Activated naive CD8-positive, alpha-beta T cell treated with anti-CD3 and anti-CD28 coated beads, Interleukin-2, amount 10 ng/mL, durations not matched to agents 7 days and 5 days (primary cell): ENCODE results near the gene AK8. TPM values are rescaled to one million over a fixed set of nuclear protein-coding genes. Genes with fewer than 3 reads are reported as not detected.

Experiments
- ATAC-seq: fragments of 150-1000 bp; cut with Tn5 transposase; one replicate; pipeline ENCODE4 v1.10.0; 2021; ENCODE audit warnings: low read depth, moderate library complexity
- POLR2A ChIA-PET: fragments of 350-600 bp; sonication (Branson Sonifier 250); formaldehyde crosslinking; loops from one replicate; lab custom pipeline; 2021; ENCODE audit warnings: antibody characterized with exemption; lab: Charles Lee
- DNase-seq: peaks from one replicate; pipeline ENCODE4 v3.0.0; 2021
- H3K27ac Mint-ChIP-seq: one replicate; pipeline ENCODE4 v1.8.0; 2022; ENCODE audit warnings: mild to moderate bottlenecking, mixed read lengths
- H3K27me3 Mint-ChIP-seq: one replicate; pipeline ENCODE4 v1.8.0; 2022; ENCODE audit warnings: mild to moderate bottlenecking, moderate library complexity, mixed read lengths
- H3K36me3 Mint-ChIP-seq: one replicate; pipeline ENCODE4 v1.8.0; 2021; ENCODE audit warnings: mild to moderate bottlenecking, mixed read lengths
- H3K4me1 Mint-ChIP-seq: one replicate; pipeline ENCODE4 v1.8.0; 2021; ENCODE audit warnings: mixed read lengths
- H3K4me3 Mint-ChIP-seq: one replicate; pipeline ENCODE4 v1.8.0; 2022; ENCODE audit warnings: mild to moderate bottlenecking, moderate library complexity, mixed read lengths
- H3K9me3 Mint-ChIP-seq: one replicate; pipeline ENCODE4 v1.8.0; 2021; ENCODE audit warnings: mixed read lengths
- total RNA-seq, 2 experiments: library from RNA; stranded (reverse); gene quantifications; one replicate each; pipeline ENCODE4 v1.2.3, GENCODE V29; 2021

Gene AK8
- total RNA-seq, 2 experiments from 2014 or later: 0.30 TPM; not detected in 1

GRCh38 chr9:132698989-132699388 lies 179.1 kb downstream of the AK8 start:
- Mint-ChIP-seq H3K36me3 (peaks cover 4% of the 10 kb centered on the region), H3K27me3 (peaks cover 11% of the 10 kb centered on the region), H3K4me1 (peaks cover 5% of the 10 kb centered on the region), H3K9me3 (peaks cover 30% of the 10 kb centered on the region), H3K27ac (no peak overlapping the region), H3K4me3 (no peak overlapping the region)
- ATAC-seq (no peak), DNase-seq (no peak)
- POLR2A ChIA-PET: no interaction called here

GRCh38 chr9:132697230-132697629 lies 180.9 kb downstream of the AK8 start:
- H3K9me3 Mint-ChIP-seq: peaks cover 35% of the 10 kb centered on the region
- H3K4me3 Mint-ChIP-seq: no peak overlapping the region
- H3K36me3 Mint-ChIP-seq: peaks cover 15% of the 10 kb centered on the region
- no peak for DNase-seq
- POLR2A ChIA-PET: no interaction called here
- peaks cover 4% of the 10 kb centered on the region for H3K27me3 Mint-ChIP-seq
- no peak for ATAC-seq
- peaks cover 6% of the 10 kb centered on the region for H3K4me1 Mint-ChIP-seq
- H3K27ac Mint-ChIP-seq: no peak overlapping the region

DNA sequence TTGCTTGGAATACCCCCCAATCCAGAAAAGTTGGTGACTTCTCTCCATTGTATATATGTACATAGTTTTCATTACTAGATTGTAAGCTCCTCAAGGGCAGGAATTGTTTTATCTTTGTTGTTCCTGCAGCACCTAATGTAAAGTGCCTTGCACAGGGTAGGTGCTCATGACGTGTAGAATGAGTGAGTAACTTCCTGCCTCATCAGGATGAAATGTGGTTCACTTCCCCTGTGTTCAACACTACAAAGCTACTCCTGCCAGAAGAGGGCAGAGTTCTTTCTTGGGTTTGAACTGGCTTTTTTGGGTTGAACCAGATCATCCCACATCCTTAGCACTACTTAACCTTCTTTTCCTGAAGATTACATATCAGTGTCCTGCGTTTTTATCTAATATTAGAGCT lies 183.9 kb downstream of the AK8 start:
- H3K27me3 Mint-ChIP-seq: no peaks in the 10 kb centered on the region
- no peak for DNase-seq
- peaks cover 35% of the 10 kb centered on the region for H3K9me3 Mint-ChIP-seq

GRCh38 chr9:132690696-132691095 lies 187.4 kb downstream of the AK8 start:
- Mint-ChIP-seq H3K4me3 (no peak overlapping the region), H3K36me3 (peaks cover 53% of the 10 kb centered on the region), H3K4me1 (peaks cover 8% of the 10 kb centered on the region), H3K27ac (no peak overlapping the region), H3K27me3 (no peaks in the 10 kb centered on the region), H3K9me3 (peaks cover 15% of the 10 kb centered on the region)
- no peak for DNase-seq
- ATAC-seq: no peak
- POLR2A ChIA-PET: no interaction called here

More for the DNA sequence above, 183.9 kb downstream of the AK8 start:
- H3K27ac Mint-ChIP-seq: no peak overlapping the region
- POLR2A ChIA-PET: interaction anchor here (0.6 kb wide), 1 partner anchor 138 kb away, joined by 8 read pairs; no protein-coding TSS in a partner anchor
- H3K4me1 Mint-ChIP-seq: peaks cover 8% of the 10 kb centered on the region
- peaks cover 39% of the 10 kb centered on the region for H3K36me3 Mint-ChIP-seq
- H3K4me3 Mint-ChIP-seq: no peak overlapping the region
- peak; percentile 86 for ATAC-seq

- POLR2A ChIA-PET: no interaction called here
- no peaks in the 10 kb centered on the region for H3K9me3 Mint-ChIP-seq
- peaks cover 15% of the 10 kb centered on the region for H3K4me1 Mint-ChIP-seq
- H3K27me3 Mint-ChIP-seq: no peaks in the 10 kb centered on the region
- ATAC-seq (no peak), DNase-seq (no peak)
- H3K36me3 Mint-ChIP-seq: peaks cover 39% of the 10 kb centered on the region
- H3K4me3 Mint-ChIP-seq: no peak overlapping the region
- H3K27ac Mint-ChIP-seq: no peak overlapping the region
These were observed 194.2 kb downstream of the AK8 start for GRCh38 chr9:132683873-132684272.

DNA sequence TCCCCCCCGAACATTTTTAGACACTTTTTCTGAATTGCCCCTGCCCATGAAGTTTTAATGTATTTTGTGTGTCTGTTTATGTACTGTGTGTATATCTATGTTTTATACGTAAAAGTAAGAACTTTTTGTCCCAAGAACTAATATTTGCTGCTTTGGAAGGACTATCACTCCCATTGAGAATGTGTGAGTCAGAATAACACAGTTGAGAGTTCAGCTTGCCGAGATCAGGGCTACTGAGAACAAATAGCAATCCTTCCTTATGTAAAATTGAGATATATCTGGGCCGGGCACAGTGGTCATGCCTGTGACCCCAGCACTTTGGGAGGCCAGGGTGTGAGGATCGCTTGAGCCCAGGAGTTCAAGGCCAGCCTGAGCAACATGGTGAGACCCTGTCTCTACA lies 196.5 kb downstream of the AK8 start:
- H3K9me3 Mint-ChIP-seq: no peaks in the 10 kb centered on the region
- no peak for DNase-seq
- H3K36me3 Mint-ChIP-seq: peaks cover 43% of the 10 kb centered on the region
- H3K4me1 Mint-ChIP-seq: peaks cover 15% of the 10 kb centered on the region
- ATAC-seq: no peak
- POLR2A ChIA-PET: no interaction called here
- H3K4me3 Mint-ChIP-seq: no peak overlapping the region
- H3K27me3 Mint-ChIP-seq: no peaks in the 10 kb centered on the region
- H3K27ac Mint-ChIP-seq: no peak overlapping the region

DNA sequence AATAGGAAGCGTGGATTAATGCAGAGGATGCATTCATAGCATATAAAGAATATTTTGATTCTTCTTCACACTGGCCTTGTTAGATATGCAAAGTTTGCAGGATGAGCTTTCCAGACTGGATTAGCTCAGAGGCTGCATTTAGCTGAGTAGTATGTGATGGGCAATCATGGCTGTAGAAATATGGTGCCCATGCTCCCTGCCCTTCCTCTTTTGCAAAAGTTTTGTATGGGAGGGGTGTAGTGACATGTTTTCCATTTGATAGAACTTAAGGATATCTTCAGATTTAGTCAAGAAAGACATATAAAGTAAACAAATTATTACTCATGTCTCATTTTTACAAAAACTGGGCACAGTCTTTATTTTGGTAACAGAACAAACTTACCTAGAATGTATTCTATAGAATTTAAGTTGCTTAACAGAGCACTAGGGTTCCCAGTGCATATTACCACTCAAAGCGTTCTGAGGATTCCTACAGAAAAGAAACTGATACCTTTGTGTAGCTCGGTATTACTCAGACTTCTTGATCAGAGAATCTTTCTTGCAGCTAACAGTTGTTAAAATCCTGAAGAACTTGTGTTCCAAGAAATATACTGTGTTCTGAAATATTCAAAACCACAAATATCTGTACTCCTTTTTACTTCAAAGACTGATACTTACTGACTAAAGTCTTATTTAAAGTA lies 198.0 kb downstream of the AK8 start:
- Mint-ChIP-seq H3K36me3 (peaks cover 35% of the 10 kb centered on the region), H3K4me1 (peaks cover 19% of the 10 kb centered on the region), H3K27me3 (no peaks in the 10 kb centered on the region), H3K4me3 (peak overlapping the region; percentile 47), H3K27ac (peak overlapping the region; percentile 74), H3K9me3 (no peaks in the 10 kb centered on the region)
- no peak for DNase-seq
- POLR2A ChIA-PET: interaction anchor here (0.9 to 2.8 kb wide), 2 partner anchors 8 to 10 kb away, joined by 3 to 10 read pairs; partner anchors contain the start of genes DDX31 and GTF3C4
- peak; percentile 67 for ATAC-seq

- Mint-ChIP-seq H3K27me3 (no peaks in the 10 kb centered on the region), H3K4me1 (peaks cover 25% of the 10 kb centered on the region), H3K4me3 (no peak overlapping the region), H3K9me3 (no peaks in the 10 kb centered on the region), H3K27ac (no peak overlapping the region), H3K36me3 (peaks cover 27% of the 10 kb centered on the region)
- DNase-seq (no peak), ATAC-seq (no peak)
- POLR2A ChIA-PET: no interaction called here
These were observed 200.1 kb downstream of the AK8 start for GRCh38 chr9:132677976-132678375.

Other genes with a start within 250 kb of the AK8 start
- 10 to 100 TPM; 13.8 to 14.9 TPM for gene DDX31, start 208.3 kb downstream of the AK8 start, total RNA-seq
- gene GTF3C4, start 207.8 kb downstream of the AK8 start, total RNA-seq: 10 to 100 TPM; 11.4 to 11.7 TPM
- gene SPACA9, start 614 bp upstream of the AK8 start, total RNA-seq: 1 to 10 TPM; 4.1 to 6.3 TPM
- gene TSC1, start 66.3 kb upstream of the AK8 start, total RNA-seq: 10 to 100 TPM; 38.5 to 43.0 TPM
- not detected for gene GFI1B, start 100.4 kb upstream of the AK8 start, total RNA-seq
- gene GTF3C5, start 152.7 kb upstream of the AK8 start, total RNA-seq: 10 to 100 TPM; 86.4 to 97.5 TPM
- gene CEL, start 183.7 kb upstream of the AK8 start, total RNA-seq: 1 to 10 TPM; 1.4 to 2.3 TPM
- 100 to 1,000 TPM; 130 to 134 TPM for gene RALGDS, start 243.0 kb upstream of the AK8 start, total RNA-seq